K562 (cell line): ENCODE results near the gene TNNT2. TPM values are rescaled to one million over a fixed set of nuclear protein-coding genes. Genes with fewer than 3 reads are reported as not detected.

Source experiments
- ATAC-seq: fragments of 200-7000 bp; cut with Tn5 transposase; 3 replicates; pipeline ENCODE4 v1.9.1; 2020; ENCODE audit warnings: moderate library complexity
- BruUV-seq: library from RNA; stranded (reverse); fragments of 400-500 nt; replicated peaks from 2 replicates; lab custom pipeline; 2021; lab: Mats Ljungman, UMichigan
- CTCF ChIA-PET: fragments of 300-600 bp; formaldehyde crosslinking; extraction: SDS; loops from one replicate; lab custom pipeline; 2021; ENCODE audit warnings: low intra/inter-chr PET ratio; lab: Yijun Ruan, JAX
- POLR2A ChIA-PET: fragments of 300-600, 350-650 bp; sonication (Branson Sonifier 250); formaldehyde crosslinking; extraction: SDS; loops from one replicate; lab custom pipeline; 2021; ENCODE audit warnings: antibody characterized with exemption, inconsistent platforms; lab: Yijun Ruan, JAX
- DNase-seq, 4 experiments: peaks; one replicate each; pipeline versions ENCODE4 v3.0.0 to v3.0.0-alpha.2; 2011 to 2018; ENCODE audit warnings: low spot score in 3 of 4, mixed read lengths in 3 of 4; ENCODE audit errors: extremely low read depth in 1 of 4
- FAIRE-seq: peaks from 2 replicates; lab custom pipeline; 2011; peaks lifted over from hg19 to GRCh38; lab: Jason Lieb, UNC
- H2AFZ ChIP-seq: 2 replicates; pipeline ENCODE4 v1.6.0; 2011; ENCODE audit warnings: low read depth, low read length, control low read depth, inconsistent platforms
- H3K27ac ChIP-seq: fragments of 200-600 bp; 3 replicates; pipeline ENCODE4 v1.8.0; 2011; ENCODE audit warnings: low read depth, mild to moderate bottlenecking, control low read depth, inconsistent platforms, low read length, moderate library complexity, mixed read lengths; ENCODE audit errors: extremely low read depth
- H3K27me3 ChIP-seq, 2 experiments: fragments of 300-600 bp in 1 of 2; 2 replicates in 1 of 2; 3 replicates in 1 of 2; pipeline versions ENCODE4 v1.6.0 to v1.8.0; 2011; ENCODE audit warnings: inconsistent platforms in 2 of 2, low read length in 2 of 2, mild to moderate bottlenecking in 1 of 2, mixed read lengths in 1 of 2, moderate library complexity in 1 of 2; ENCODE audit not compliant: control insufficient read depth in 2 of 2, insufficient read depth in 2 of 2
- H3K36me3 ChIP-seq: fragments of 300-600 bp; 3 replicates; pipeline ENCODE4 v1.8.0; 2011; ENCODE audit warnings: mild to moderate bottlenecking, low read length, inconsistent platforms; ENCODE audit not compliant: control insufficient read depth, insufficient read depth
- H3K4me1 ChIP-seq, 2 experiments: fragments of 200-600 bp in 1 of 2; replicated peaks in 1 of 2; 2 replicates in 1 of 2; 3 replicates in 1 of 2; pipeline versions ENCODE4 v1.5.1 to v1.8.0; 2011; ENCODE audit warnings: inconsistent platforms in 2 of 2, low read length in 2 of 2, mild to moderate bottlenecking in 1 of 2, mixed read lengths in 1 of 2, moderate library complexity in 1 of 2; ENCODE audit not compliant: control insufficient read depth in 2 of 2, insufficient read depth in 2 of 2
- H3K4me2 ChIP-seq: 2 replicates; pipeline ENCODE4 v1.6.1; 2011; ENCODE audit warnings: low read length, control low read depth, inconsistent platforms, mixed read lengths; ENCODE audit not compliant: insufficient read depth
- H3K4me3 ChIP-seq: fragments of 200-600 bp; sonication (generic), shearing (Covaris generic); 2 replicates; pipeline ENCODE4 v1.5.1; 2016; ENCODE audit warnings: control low read depth, inconsistent platforms
- H3K79me2 ChIP-seq: fragments of 200-600 bp; 3 replicates; pipeline ENCODE4 v1.8.0; 2011; ENCODE audit warnings: low read length, inconsistent platforms; ENCODE audit not compliant: control insufficient read depth, insufficient read depth
- H3K9ac ChIP-seq, 2 experiments: 2 replicates each; pipeline versions ENCODE4 v1.6.0 to v1.6.1; 2011; ENCODE audit warnings: low read depth in 2 of 2, low read length in 2 of 2, control low read depth in 1 of 2, inconsistent platforms in 1 of 2, mild to moderate bottlenecking in 1 of 2, mixed read lengths in 1 of 2; ENCODE audit not compliant: insufficient read depth in 1 of 2
- H3K9me1 ChIP-seq: one replicate; pipeline ENCODE4 v1.6.0; 2011; ENCODE audit warnings: inconsistent platforms, mild to moderate bottlenecking, low read length, moderate library complexity; ENCODE audit not compliant: control insufficient read depth, insufficient read depth
- H3K9me3 ChIP-seq: replicated peaks from 2 replicates; pipeline ENCODE4 v1.5.1; 2011; ENCODE audit warnings: low read depth, low read length, inconsistent platforms; ENCODE audit not compliant: control insufficient read depth, insufficient read depth
- H4K20me1 ChIP-seq: replicated peaks from 2 replicates; pipeline ENCODE4 v1.6.1; 2011; ENCODE audit warnings: low read length, inconsistent platforms, mixed read lengths; ENCODE audit not compliant: control insufficient read depth, insufficient read depth
- ARID2 ChIP-seq: fragments of 450-650 bp; IDR thresholded peaks from 2 replicates; pipeline ENCODE4 v1.6.1; 2017; ENCODE audit warnings: antibody characterized with exemption, mild to moderate bottlenecking
- C11orf30 ChIP-seq: fragments of 450-650 bp; IDR thresholded peaks from 2 replicates; pipeline ENCODE4 v1.6.1; 2016; ENCODE audit warnings: low read depth, mild to moderate bottlenecking
- COPS2 ChIP-seq: fragments of 450-650 bp; conservative IDR thresholded peaks from 2 replicates; pipeline ENCODE4 v1.6.1; 2016; ENCODE audit warnings: mild to moderate bottlenecking, moderate library complexity
- GABPB2 ChIP-seq: fragments of 250-450 bp; sonication (Bioruptor Pico); conservative IDR thresholded peaks from 2 replicates; pipeline ENCODE4 v1.5.1; 2021; ENCODE audit warnings: mild to moderate bottlenecking
- HMGN3 ChIP-seq: IDR thresholded peaks from 2 replicates; pipeline ENCODE4 v1.6.1; 2011; ENCODE audit warnings: borderline replicate concordance, low read depth, mild to moderate bottlenecking, mixed read lengths, low read length; ENCODE audit not compliant: insufficient read length; ENCODE audit errors: extremely low read depth
- NCOA2 ChIP-seq, 2 experiments: fragments of 450-650 bp; IDR thresholded peaks; 2 replicates each; pipeline ENCODE4 v1.6.1; 2018; ENCODE audit warnings: mild to moderate bottlenecking in 2 of 2, moderate library complexity in 1 of 2; ENCODE audit not compliant: partially characterized antibody in 2 of 2
- NUFIP1 ChIP-seq: fragments of 450-650 bp; IDR thresholded peaks from 2 replicates; pipeline ENCODE4 v1.6.1; 2018; ENCODE audit not compliant: partially characterized antibody
- POLR2AphosphoS5 ChIP-seq: IDR thresholded peaks from 2 replicates; pipeline ENCODE4 v1.6.1; 2011; ENCODE audit warnings: mild to moderate bottlenecking, low read depth, low read length, moderate library complexity; ENCODE audit not compliant: control insufficient read depth, insufficient read depth
- TAF7 ChIP-seq: fragments of 450-650 bp; IDR thresholded peaks from 2 replicates; pipeline ENCODE4 v1.6.1; 2016; ENCODE audit warnings: missing genetic modification characterization, missing compliant biosample characterization
- ZFP30 ChIP-seq: fragments of 250-450 bp; sonication (Bioruptor Pico); IDR thresholded peaks from 2 replicates; pipeline ENCODE4 v1.8.0; 2022; ENCODE audit warnings: moderate library complexity, mild to moderate bottlenecking, inconsistent platforms, borderline replicate concordance
- WGBS: fragments of 100-300 bp; shearing (Covaris generic); methylation state at CpG from one replicate; pipeline ENCODE4 v1.1.6; 2016; ENCODE audit warnings: low coverage, mixed read lengths; ENCODE audit not compliant: insufficient coverage; ENCODE audit errors: missing lambda C conversion rate; 5-methylcytosine and 5-hydroxymethylcytosine counted together
- in situ Hi-C: fragments of 300-500 bp; cut with MboI; formaldehyde crosslinking; loops from 4 replicates; pipeline ENCODE4 v1.15.0; 2018; ENCODE audit warnings: inconsistent platforms, mixed read lengths
- intact Hi-C: fragments of 100-400 bp; cut with micrococcal nuclease; formaldehyde crosslinking; loops from 2 replicates; pipeline ENCODE4 v1.14.2; 2022
- polyA plus RNA-seq, 8 experiments: library from polyadenylated mRNA; depleted of rRNA in 4 of 8; stranded (reverse) in 5 of 8; unstranded in 3 of 8; fragments of >200 nt; fragmentation: Nextera tagmentation in 2 of 8; fragmentation: Illumina TruSeq in 1 of 8; extraction: Ambion mirVana in 2 of 8; extraction: Trizol in 1 of 8; gene quantifications; 2 replicates each; pipeline versions ENCODE4 v1.2.1 to v1.2.3, GENCODE V29; 2011 to 2014; ENCODE audit warnings: inconsistent platforms in 1 of 8, missing spikeins in 1 of 8
- total RNA-seq, 7 experiments: library from RNA; depleted of rRNA in 6 of 7; stranded (reverse); fragments of >200 nt in 6 of 7; fragmentation: Illumina TruSeq in 2 of 7; extraction: Trizol in 2 of 7; gene quantifications; 2 replicates each; pipeline versions ENCODE4 v1.2.1 to v1.2.3, GENCODE V29; 2011 to 2021; ENCODE audit warnings: low replicate concordance in 1 of 7
- TF ChIP-seq, protein P1 (sequence below): sonication (generic); formaldehyde crosslinking; IDR thresholded peaks from 2 replicates; pipeline ENCODE4 v1.8.0; 2022; ENCODE audit warnings: mild to moderate bottlenecking, missing genetic modification reagents
- TF ChIP-seq, protein P2 (sequence below): fragments of 250-450 bp; sonication (Bioruptor Pico); IDR thresholded peaks from 2 replicates; pipeline ENCODE4 v1.5.0; 2021

The TNNT2 gene
- total and polyA plus RNA-seq, 9 of the 15 experiments (the other 6 are each of a cell fraction or from before 2014, with no cell fraction given) = not detected

GRCh38 chr1:201321826-201322390, 55.6 kb downstream of the TNNT2 start (continued):
- TF ChIP-seq, protein P1, sequence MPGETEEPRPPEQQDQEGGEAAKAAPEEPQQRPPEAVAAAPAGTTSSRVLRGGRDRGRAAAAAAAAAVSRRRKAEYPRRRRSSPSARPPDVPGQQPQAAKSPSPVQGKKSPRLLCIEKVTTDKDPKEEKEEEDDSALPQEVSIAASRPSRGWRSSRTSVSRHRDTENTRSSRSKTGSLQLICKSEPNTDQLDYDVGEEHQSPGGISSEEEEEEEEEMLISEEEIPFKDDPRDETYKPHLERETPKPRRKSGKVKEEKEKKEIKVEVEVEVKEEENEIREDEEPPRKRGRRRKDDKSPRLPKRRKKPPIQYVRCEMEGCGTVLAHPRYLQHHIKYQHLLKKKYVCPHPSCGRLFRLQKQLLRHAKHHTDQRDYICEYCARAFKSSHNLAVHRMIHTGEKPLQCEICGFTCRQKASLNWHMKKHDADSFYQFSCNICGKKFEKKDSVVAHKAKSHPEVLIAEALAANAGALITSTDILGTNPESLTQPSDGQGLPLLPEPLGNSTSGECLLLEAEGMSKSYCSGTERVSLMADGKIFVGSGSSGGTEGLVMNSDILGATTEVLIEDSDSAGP (CRISPR knock-in tag) = no peak
- TF ChIP-seq GABPB2 (CRISPR knock-in tag) (no peak), POLR2AphosphoS5 (no peak), TAF7 (tag) (no peak), COPS2 (no peak)

DNA sequence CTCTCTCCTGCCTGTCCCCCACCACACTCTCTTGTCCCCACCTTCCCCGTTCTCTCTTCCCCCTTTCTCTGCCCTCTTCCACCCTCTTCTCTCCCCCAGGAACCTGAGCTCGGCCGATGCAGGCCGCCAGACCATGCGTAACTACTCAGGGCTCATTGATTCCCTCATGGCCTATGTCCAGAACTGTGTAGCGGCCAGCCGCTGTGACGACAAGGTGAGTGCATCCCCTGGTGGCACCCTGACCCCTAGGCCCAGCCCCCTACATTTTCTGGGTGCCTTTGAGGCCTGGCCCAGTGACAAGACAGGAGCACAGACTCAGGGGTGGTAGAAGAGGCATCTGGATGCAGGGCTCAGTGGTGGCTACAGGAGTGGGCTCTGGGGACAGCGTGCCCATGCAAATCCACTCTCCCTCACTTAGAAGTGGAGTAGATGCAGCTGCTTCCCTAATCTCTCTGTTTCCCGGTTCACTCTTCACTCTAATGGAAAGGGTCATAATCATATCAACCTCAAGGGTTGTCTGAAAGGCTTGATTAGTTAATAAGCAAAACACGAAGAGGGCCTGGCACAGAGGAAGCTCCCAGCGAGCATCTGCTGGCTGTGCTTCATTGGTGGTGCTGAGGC, 57.2 kb downstream of the TNNT2 start:
- Histone ChIP-seq H3K4me1 (0 out of 5 replicates have a peak, but pooled peaks cover 0 to 2% of the 10 kb centered on the region in 2 experiments), H3K36me3 (no peaks in the 10 kb centered on the region), H3K4me2 (no peak overlapping the region), H3K79me2 (no peaks in the 10 kb centered on the region), H3K9me3 (no peaks in the 10 kb centered on the region), H2AFZ (no peak overlapping the region), H3K9ac (no peak overlapping the region), H3K27me3 (peaks cover 36 to 95% of the 10 kb centered on the region in 2 experiments; a peak in 4 of 5 replicates), H3K9me1 (no peaks in the 10 kb centered on the region), H3K27ac (no peak overlapping the region), H3K4me3 (no peak overlapping the region), H4K20me1 (peaks cover 13% of the 10 kb centered on the region; the same call in 1 of the 2 replicates)
- in situ Hi-C loops (no loop called here), intact Hi-C loops (no loop called here)
- FAIRE-seq (no peak), ATAC-seq (no peak), DNase-seq (no peak)
- under 1% methylated on average over 12 of the region's 12 CpGs for WGBS
- CTCF ChIA-PET = no interaction called here
- POLR2A ChIA-PET = interaction anchor here (1.1 kb wide), 1 partner anchor 41 kb away, joined by 3 read pairs; no protein-coding TSS in a partner anchor
- BruUV-seq = no TSS peak
- no peak for TF ChIP-seq HMGN3
- TF ChIP-seq ZFP30 = no peak
- no peak for TF ChIP-seq NUFIP1
- TF ChIP-seq, protein P2, sequence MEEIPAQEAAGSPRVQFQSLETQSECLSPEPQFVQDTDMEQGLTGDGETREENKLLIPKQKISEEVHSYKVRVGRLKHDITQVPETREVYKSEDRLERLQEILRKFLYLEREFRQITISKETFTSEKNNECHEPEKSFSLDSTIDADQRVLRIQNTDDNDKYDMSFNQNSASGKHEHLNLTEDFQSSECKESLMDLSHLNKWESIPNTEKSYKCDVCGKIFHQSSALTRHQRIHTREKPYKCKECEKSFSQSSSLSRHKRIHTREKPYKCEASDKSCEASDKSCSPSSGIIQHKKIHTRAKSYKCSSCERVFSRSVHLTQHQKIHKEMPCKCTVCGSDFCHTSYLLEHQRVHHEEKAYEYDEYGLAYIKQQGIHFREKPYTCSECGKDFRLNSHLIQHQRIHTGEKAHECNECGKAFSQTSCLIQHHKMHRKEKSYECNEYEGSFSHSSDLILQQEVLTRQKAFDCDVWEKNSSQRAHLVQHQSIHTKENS (CRISPR knock-in tag) = no peak
- TF ChIP-seq C11orf30 = no peak
- no peak for TF ChIP-seq ARID2
- TF ChIP-seq NCOA2 (IDR thresholded peaks at IDR 0.05; ENCODE audit: partially characterized antibody in 2 of 2) = no peak
